PC-9 (cell line): ENCODE measurements around the gene CXCL1. TPM values are rescaled to one million over a fixed set of nuclear protein-coding genes. Genes with fewer than 3 reads are reported as not detected.

Experiments
- BruUV-seq: library from RNA; stranded (reverse); fragments of 400-500 nt; replicated peaks from 2 replicates; lab custom pipeline; 2021; lab: Mats Ljungman, UMichigan
- CTCF ChIA-PET: fragments of 300-600 bp; sonication (Branson Sonifier 250); formaldehyde crosslinking; loops from one replicate; lab custom pipeline; 2022; ENCODE audit warnings: antibody characterized with exemption; lab: Charles Lee
- POLR2A ChIA-PET: fragments of 300-600 bp; sonication (Branson Sonifier 250); formaldehyde crosslinking; loops from one replicate; lab custom pipeline; 2022; ENCODE audit warnings: antibody characterized with exemption; ENCODE audit not compliant: unreplicated experiment; lab: Charles Lee
- DNase-seq, 2 experiments: peaks; one replicate each; pipeline versions ENCODE4 v3.0.0 to v3.0.0-alpha.2; 2015 to 2022; ENCODE audit warnings: mixed read lengths in 1 of 2
- H2AFZ ChIP-seq: fragments of 200-600 bp; sonication (generic); 2 replicates; pipeline ENCODE4 v1.8.1; 2017; ENCODE audit warnings: antibody characterized with exemption
- H3F3A ChIP-seq: fragments of 200-600 bp; sonication (generic); 2 replicates; pipeline ENCODE4 v1.8.1; 2017; ENCODE audit warnings: antibody characterized with exemption, mild to moderate bottlenecking, low read depth; ENCODE audit not compliant: insufficient read depth
- H3K27ac ChIP-seq: fragments of 200-600 bp; sonication (generic); 2 replicates; pipeline ENCODE4 v1.6.1; 2016; ENCODE audit warnings: mixed run types
- H3K27me3 ChIP-seq: fragments of 200-600 bp; sonication (generic); 2 replicates; pipeline ENCODE4 v1.6.1; 2016; ENCODE audit warnings: low read depth, mixed run types; ENCODE audit not compliant: insufficient read depth
- H3K36me3 ChIP-seq: fragments of 200-600 bp; sonication (generic); 2 replicates; pipeline ENCODE4 v1.6.1; 2016; ENCODE audit warnings: low read depth, mixed run types
- H3K4me1 ChIP-seq: fragments of 200-600 bp; sonication (generic); replicated peaks from 2 replicates; pipeline ENCODE4 v1.6.1; 2016; ENCODE audit warnings: mixed run types; ENCODE audit not compliant: insufficient read depth
- H3K4me2 ChIP-seq: fragments of 200-600 bp; sonication (generic); 2 replicates; pipeline ENCODE4 v1.6.1; 2017; ENCODE audit warnings: mixed run types
- H3K4me3 ChIP-seq: fragments of 200-600 bp; sonication (generic); 2 replicates; pipeline ENCODE4 v1.6.1; 2016; ENCODE audit warnings: mixed run types
- H3K79me2 ChIP-seq: fragments of 200-600 bp; sonication (generic); 2 replicates; pipeline ENCODE4 v1.6.1; 2017; ENCODE audit warnings: low read depth, mixed run types
- H3K9me2 ChIP-seq: fragments of 200-600 bp; sonication (generic); 2 replicates; pipeline ENCODE4 v1.8.1; 2017; ENCODE audit warnings: mild to moderate bottlenecking; ENCODE audit not compliant: insufficient read depth
- H3K9me3 ChIP-seq: fragments of 200-600 bp; sonication (generic); 2 replicates; pipeline ENCODE4 v1.8.1; 2016; ENCODE audit warnings: low read depth; ENCODE audit not compliant: insufficient read depth
- H4K20me1 ChIP-seq: fragments of 200-600 bp; sonication (generic); 2 replicates; pipeline ENCODE4 v1.8.1; 2017; ENCODE audit not compliant: insufficient read depth
- EZH2 ChIP-seq: fragments of 200-600 bp; sonication (generic); IDR thresholded peaks from 2 replicates; pipeline ENCODE4 v1.8.0; 2017; ENCODE audit warnings: antibody characterized with exemption, low read depth
- intact Hi-C: fragments of 100-400 bp; cut with micrococcal nuclease; formaldehyde crosslinking; loops from one replicate; pipeline ENCODE4 v1.10.0; 2022; ENCODE audit not compliant: unreplicated experiment
- total RNA-seq: library from RNA; stranded (reverse); gene quantifications from 2 replicates; pipeline ENCODE4 v1.2.3, GENCODE V29; 2021
- TF ChIP-seq, protein P1 (sequence below): fragments of 200-600 bp; sonication (generic); conservative IDR thresholded peaks from 2 replicates; pipeline ENCODE4 v1.6.1; 2017; ENCODE audit warnings: mixed run types, antibody characterized with exemption, mild to moderate bottlenecking, moderate library complexity

CXCL1 gene
- total RNA-seq, 1 experiment from 2014 or later = 0.33 TPM

GRCh38 chr4:73868206-73869129 is 725 bp upstream of the CXCL1 start:
- peak overlapping the region; percentile 82 for H3K4me2 ChIP-seq
- no peaks in the 10 kb centered on the region for H3K9me3 ChIP-seq
- POLR2A ChIA-PET = interaction anchor here (0.5 to 0.7 kb wide), 2 partner anchors 56 to 96 kb away, joined by 3 to 8 read pairs; no protein-coding TSS in a partner anchor
- BruUV-seq = no TSS peak
- no peak for DNase-seq
- no peaks in the 10 kb centered on the region for H3K79me2 ChIP-seq
- no peaks in the 10 kb centered on the region; the same call in 1 of the 2 replicates for H3K4me1 ChIP-seq
- intact Hi-C loops = loop anchor here (5.0 kb wide), 1 partner anchor 526 kb away; no protein-coding TSS in a partner anchor
- H3K27ac ChIP-seq = no peak overlapping the region
- H3K27me3 ChIP-seq = no peaks in the 10 kb centered on the region
- H3F3A ChIP-seq = no peaks in the 10 kb centered on the region
- H4K20me1 ChIP-seq = no peaks in the 10 kb centered on the region
- peak overlapping the region; percentile 65 for H3K4me3 ChIP-seq
- TF ChIP-seq, protein P1, sequence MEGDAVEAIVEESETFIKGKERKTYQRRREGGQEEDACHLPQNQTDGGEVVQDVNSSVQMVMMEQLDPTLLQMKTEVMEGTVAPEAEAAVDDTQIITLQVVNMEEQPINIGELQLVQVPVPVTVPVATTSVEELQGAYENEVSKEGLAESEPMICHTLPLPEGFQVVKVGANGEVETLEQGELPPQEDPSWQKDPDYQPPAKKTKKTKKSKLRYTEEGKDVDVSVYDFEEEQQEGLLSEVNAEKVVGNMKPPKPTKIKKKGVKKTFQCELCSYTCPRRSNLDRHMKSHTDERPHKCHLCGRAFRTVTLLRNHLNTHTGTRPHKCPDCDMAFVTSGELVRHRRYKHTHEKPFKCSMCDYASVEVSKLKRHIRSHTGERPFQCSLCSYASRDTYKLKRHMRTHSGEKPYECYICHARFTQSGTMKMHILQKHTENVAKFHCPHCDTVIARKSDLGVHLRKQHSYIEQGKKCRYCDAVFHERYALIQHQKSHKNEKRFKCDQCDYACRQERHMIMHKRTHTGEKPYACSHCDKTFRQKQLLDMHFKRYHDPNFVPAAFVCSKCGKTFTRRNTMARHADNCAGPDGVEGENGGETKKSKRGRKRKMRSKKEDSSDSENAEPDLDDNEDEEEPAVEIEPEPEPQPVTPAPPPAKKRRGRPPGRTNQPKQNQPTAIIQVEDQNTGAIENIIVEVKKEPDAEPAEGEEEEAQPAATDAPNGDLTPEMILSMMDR = no peak
- no peak for TF ChIP-seq EZH2
- H3K9me2 ChIP-seq = no peaks in the 10 kb centered on the region
- CTCF ChIA-PET = interaction anchor here (0.6 to 1.1 kb wide), 5 partner anchors 14 to 451 kb away, joined by 3 read pairs; partner anchors contain the start of genes CXCL3 and CXCL8
- H3K36me3 ChIP-seq = no peaks in the 10 kb centered on the region
- H2AFZ ChIP-seq = peak overlapping the region; percentile 90

- Histone ChIP-seq H2AFZ (no peak overlapping the region), H3K9me2 (no peaks in the 10 kb centered on the region), H4K20me1 (no peaks in the 10 kb centered on the region), H3K4me1 (no peaks in the 10 kb centered on the region; the same call in 1 of the 2 replicates), H3F3A (no peaks in the 10 kb centered on the region), H3K27ac (no peak overlapping the region), H3K9me3 (no peaks in the 10 kb centered on the region; the same call in 1 of the 2 replicates), H3K4me3 (no peak overlapping the region), H3K79me2 (no peaks in the 10 kb centered on the region), H3K4me2 (peak overlapping the region; percentile 82; the same call in 1 of the 2 replicates), H3K27me3 (no peaks in the 10 kb centered on the region), H3K36me3 (no peaks in the 10 kb centered on the region)
- ChIA-PET CTCF (no interaction called here), POLR2A (interaction anchor here (0.6 kb wide), 1 partner anchor 144 kb away, joined by 21 read pairs; no protein-coding TSS in a partner anchor)
- intact Hi-C loops = no loop called here
- TF ChIP-seq EZH2 = no peak
- TF ChIP-seq, protein P1 = no peak
- no TSS peak for BruUV-seq
- DNase-seq = no peak
These were observed 1.1 kb downstream of the CXCL1 start for GRCh38 chr4:73870260-73870659.

GRCh38 chr4:73870768-73871167 is 1.6 kb downstream of the CXCL1 start:
- Histone ChIP-seq H4K20me1 (no peaks in the 10 kb centered on the region), H3F3A (no peaks in the 10 kb centered on the region), H3K9me3 (no peaks in the 10 kb centered on the region; the same call in 1 of the 2 replicates), H3K36me3 (no peaks in the 10 kb centered on the region), H2AFZ (no peak overlapping the region), H3K9me2 (no peaks in the 10 kb centered on the region), H3K4me2 (no peak overlapping the region), H3K27ac (no peak overlapping the region), H3K27me3 (no peaks in the 10 kb centered on the region), H3K4me3 (no peak overlapping the region), H3K79me2 (no peaks in the 10 kb centered on the region), H3K4me1 (no peaks in the 10 kb centered on the region; the same call in 1 of the 2 replicates)
- no peak for TF ChIP-seq EZH2
- TF ChIP-seq, protein P1 = no peak
- CTCF ChIA-PET = no interaction called here
- intact Hi-C loops = no loop called here
- no peak for DNase-seq
- POLR2A ChIA-PET = interaction anchor here (0.6 kb wide), 1 partner anchor 144 kb away, joined by 21 read pairs; no protein-coding TSS in a partner anchor
- no TSS peak for BruUV-seq
